Muscle layer of colon (tissue), 2 donors: ENCODE results near the gene GTF2A1.
"Not testable (repeated sequence)": the region's sequence is repeated elsewhere in the genome, so short reads cannot be mapped to it uniquely, and the experiment has no call there.

Experiments
- H3K27ac ChIP-seq: one replicate; pipeline ENCODE4 v1.7.0; 2013; ENCODE audit warnings: low read depth, mild to moderate bottlenecking, low read length, moderate library complexity
- H3K27me3 ChIP-seq, 2 donors: one replicate each; pipeline ENCODE4 v1.7.0; 2013; ENCODE audit warnings: low read length in 2 of 2, mild to moderate bottlenecking in 2 of 2; ENCODE audit not compliant: insufficient read depth in 2 of 2, control insufficient read depth in 1 of 2
- H3K36me3 ChIP-seq: one replicate; pipeline ENCODE4 v1.7.0; 2013; ENCODE audit warnings: mild to moderate bottlenecking, low read length; ENCODE audit not compliant: insufficient read depth
- H3K4me1 ChIP-seq: one replicate; pipeline ENCODE4 v1.7.0; 2013; ENCODE audit warnings: mild to moderate bottlenecking, low read length; ENCODE audit not compliant: insufficient read depth
- H3K4me3 ChIP-seq, 2 donors: one replicate each; pipeline ENCODE4 v1.7.0; 2013; ENCODE audit warnings: low read length in 2 of 2, low read depth in 1 of 2, mild to moderate bottlenecking in 1 of 2, moderate library complexity in 1 of 2
- H3K9ac ChIP-seq: one replicate; pipeline ENCODE4 v1.7.0; 2013; ENCODE audit warnings: low read length
- H3K9me3 ChIP-seq: one replicate; pipeline ENCODE4 v1.7.0; 2013; ENCODE audit warnings: mild to moderate bottlenecking, low read length
- donor health status: abdominal sarcoma.
- donor health status: Adenocarcinoma of cecum.

Gene GTF2A1

DNA sequence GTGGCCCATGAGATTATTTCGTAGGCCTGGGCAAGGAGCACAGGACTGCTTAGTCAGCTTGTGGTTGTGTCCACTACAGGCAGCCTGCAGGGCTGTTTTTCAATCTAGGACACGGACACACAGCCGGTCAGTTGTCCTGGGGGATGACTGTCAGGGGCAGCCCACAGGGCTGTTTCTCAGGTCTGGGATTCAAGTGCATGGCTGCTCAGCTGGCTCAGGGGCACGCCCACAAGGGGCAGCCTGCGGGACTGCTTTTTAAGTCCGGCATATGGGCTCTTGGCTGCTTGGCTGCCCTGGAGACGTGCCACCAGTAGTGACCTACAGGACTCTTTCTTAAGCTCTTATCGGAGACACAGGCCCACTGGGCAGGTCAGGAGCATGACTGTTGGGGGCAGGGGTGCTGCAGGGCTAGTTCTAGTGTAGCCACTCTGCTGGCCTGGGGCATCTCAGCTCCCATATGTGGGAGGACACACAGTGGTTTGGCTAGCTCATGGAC is 26.6 kb upstream of the GTF2A1 start:
- H3K4me1 ChIP-seq = no peaks in the 10 kb centered on the region
- no peak overlapping the region for H3K9ac ChIP-seq
- H3K4me3 ChIP-seq = no peak overlapping the region
- no peaks in the 10 kb centered on the region for H3K36me3 ChIP-seq
- no peaks in the 10 kb centered on the region for H3K27me3 ChIP-seq
- no peaks in the 10 kb centered on the region for H3K9me3 ChIP-seq
- H3K27ac ChIP-seq = no peak overlapping the region

DNA sequence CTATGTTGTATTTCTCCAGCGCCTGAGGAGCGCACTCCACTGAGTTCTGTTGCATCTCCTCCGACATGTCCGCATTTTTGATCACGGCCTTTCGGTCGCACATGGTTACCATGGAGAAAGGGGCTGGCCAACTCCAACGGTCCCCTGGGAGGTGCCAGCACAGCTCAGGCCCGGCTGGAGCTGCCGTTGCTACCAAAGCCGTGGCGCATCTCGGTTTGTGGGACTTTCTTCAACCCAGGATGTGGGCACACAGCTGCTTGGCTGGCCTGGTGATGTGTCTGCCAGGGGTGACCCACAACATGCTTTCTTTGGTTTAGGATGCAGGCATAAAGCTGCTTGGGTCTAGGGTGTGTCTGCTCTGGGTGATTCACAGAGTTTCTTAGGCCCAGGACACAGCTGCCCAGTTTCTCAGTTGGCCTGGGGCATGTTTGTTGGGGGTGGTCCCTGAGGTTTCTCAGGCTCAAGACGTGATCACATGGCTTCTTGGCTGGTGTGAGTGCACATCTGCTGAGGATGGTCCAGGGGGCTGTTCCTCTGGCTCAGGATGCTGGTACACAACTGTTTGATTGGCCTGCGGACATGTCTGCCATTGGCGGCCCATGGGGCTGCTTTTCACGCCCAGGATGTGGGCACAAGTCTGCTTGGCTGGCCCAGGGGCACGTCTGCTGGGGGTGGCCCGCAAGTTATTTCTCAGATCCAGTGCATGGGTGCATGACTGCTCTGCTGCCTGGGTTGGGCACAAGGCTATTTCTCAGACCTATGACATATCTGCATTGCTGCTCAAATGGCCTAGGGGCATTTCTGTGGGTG is 25.9 kb upstream of the GTF2A1 start:
- Histone ChIP-seq H3K9ac (no peak overlapping the region), H3K4me3 (no peak overlapping the region), H3K27ac (no peak overlapping the region)

DNA sequence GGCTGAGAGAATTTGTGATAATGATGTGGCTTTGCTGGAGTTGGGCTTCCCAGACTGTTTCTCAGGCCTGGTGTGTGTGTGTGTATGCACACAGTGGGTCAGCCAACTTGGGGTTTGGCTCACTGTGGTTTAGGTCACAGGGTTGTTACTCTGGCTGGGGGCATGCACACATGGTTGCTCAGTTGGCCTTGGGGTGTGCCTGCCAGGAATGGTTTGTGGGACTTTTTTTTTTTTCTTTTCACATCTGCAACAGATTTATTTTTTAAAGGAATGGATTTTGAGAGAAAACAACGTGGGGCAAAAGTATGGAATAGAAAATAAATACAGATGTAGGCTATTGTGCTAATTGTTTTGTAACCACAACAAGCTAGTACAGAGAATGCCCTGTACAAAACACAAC is 25.0 kb upstream of the GTF2A1 start:
- Histone ChIP-seq H3K4me3 (no peak overlapping the region), H3K36me3 (no peaks in the 10 kb centered on the region), H3K9ac (no peak overlapping the region), H3K27me3 (no peaks in the 10 kb centered on the region), H3K4me1 (no peaks in the 10 kb centered on the region), H3K9me3 (no peaks in the 10 kb centered on the region), H3K27ac (no peak overlapping the region)

More for the DNA sequence above, 25.9 kb upstream of the GTF2A1 start:
- Histone ChIP-seq H3K36me3 (no peaks in the 10 kb centered on the region), H3K9me3 (no peaks in the 10 kb centered on the region), H3K4me1 (no peaks in the 10 kb centered on the region), H3K27me3 (no peaks in the 10 kb centered on the region)

DNA sequence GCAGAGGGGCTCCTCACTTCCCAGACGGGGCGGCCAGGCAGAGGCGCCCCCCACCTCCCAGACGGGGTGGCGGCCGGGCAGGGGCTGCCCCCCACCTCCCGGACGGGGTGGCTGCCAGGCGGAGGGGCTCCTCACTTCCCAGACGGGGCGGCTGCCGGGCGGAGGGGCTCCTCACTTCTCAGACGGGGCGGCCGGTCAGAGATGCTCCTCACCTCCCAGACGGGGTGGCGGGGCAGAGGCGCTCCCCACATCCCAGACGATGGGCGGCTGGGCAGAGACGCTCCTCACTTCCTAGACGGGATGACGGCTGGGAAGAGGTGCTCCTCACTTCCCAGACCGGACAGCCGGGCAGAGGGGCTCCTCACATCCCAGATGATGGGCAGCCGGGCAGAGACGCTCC is 23.7 kb upstream of the GTF2A1 start:
- not testable (repeated sequence) for H3K4me3 ChIP-seq, H3K4me1 ChIP-seq, H3K9ac ChIP-seq, H3K27ac ChIP-seq, H3K36me3 ChIP-seq, H3K27me3 ChIP-seq, H3K9me3 ChIP-seq

DNA sequence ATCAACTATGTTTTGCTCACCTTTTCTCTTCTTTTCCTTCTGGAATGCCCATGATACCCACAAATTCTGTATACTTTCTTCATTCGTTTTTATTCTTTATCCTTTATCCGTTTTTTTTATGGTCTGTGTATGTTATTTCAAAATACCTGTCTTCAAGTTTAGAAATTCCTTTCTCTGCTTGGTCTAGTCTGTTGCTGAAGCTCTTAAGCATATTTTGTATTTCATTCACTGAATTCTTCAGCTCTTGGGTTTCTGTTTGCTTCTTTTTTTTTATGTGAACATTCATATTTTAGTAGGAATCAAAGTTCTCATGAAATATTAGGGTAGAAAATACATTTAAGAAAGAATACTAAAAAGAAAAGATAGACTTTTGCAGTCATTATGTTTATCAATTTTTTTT is 22.7 kb upstream of the GTF2A1 start:
- H3K36me3 ChIP-seq = no peaks in the 10 kb centered on the region
- H3K9me3 ChIP-seq = no peaks in the 10 kb centered on the region
- H3K27me3 ChIP-seq = no peaks in the 10 kb centered on the region

DNA sequence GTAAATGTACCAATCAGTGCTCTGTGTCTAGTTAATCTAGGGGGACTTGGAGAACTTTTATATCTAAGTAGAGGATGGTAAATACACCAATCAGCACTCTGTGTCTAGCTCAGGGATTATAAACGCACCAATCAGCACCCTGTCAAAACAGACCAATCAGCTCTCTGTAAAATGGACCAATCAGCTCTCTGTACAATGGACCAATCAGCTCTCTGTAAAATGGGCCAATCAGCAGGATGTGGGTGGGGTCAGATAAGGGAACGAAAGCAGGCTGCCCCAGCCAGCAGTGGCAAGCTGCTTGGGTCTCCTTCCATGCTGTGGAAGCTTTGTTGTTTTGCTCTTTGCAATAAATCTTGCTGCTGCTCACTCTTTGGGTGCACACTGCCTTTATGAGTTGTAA is 16.1 kb upstream of the GTF2A1 start:
- H3K9ac ChIP-seq, H3K27ac ChIP-seq, H3K36me3 ChIP-seq, H3K4me1 ChIP-seq, H3K4me3 ChIP-seq, H3K27me3 ChIP-seq, H3K9me3 ChIP-seq: not testable (repeated sequence)

More for the DNA sequence above, 22.7 kb upstream of the GTF2A1 start:
- no peaks in the 10 kb centered on the region for H3K4me1 ChIP-seq
- no peak overlapping the region for H3K4me3 ChIP-seq
- H3K9ac ChIP-seq = no peak overlapping the region
- H3K27ac ChIP-seq = no peak overlapping the region

DNA sequence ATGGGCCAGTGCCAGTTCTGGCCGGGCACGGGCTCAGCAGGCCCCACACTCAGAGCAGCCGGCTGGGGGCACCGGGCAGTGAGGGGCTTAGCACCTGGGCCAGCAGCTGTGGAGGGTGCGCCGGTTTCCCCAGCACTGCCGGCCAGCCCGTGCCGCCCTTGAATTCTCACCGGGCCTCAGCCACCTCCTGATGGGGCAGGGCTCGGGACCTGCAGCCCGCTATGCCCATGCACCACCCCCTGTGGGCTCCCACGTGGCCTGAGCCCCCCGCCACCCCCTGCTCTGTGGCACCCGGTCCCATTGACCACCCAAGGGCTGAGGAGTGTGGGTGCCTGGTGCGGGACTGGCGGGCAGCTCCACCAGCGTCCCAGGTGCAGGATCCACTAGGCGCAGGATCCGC is 15.4 kb upstream of the GTF2A1 start:
- H3K9me3 ChIP-seq = no peaks in the 10 kb centered on the region
- no peaks in the 10 kb centered on the region for H3K36me3 ChIP-seq
- no peaks in the 10 kb centered on the region for H3K4me1 ChIP-seq
- H3K27me3 ChIP-seq = no peaks in the 10 kb centered on the region
- H3K4me3 ChIP-seq = no peak overlapping the region
- no peak overlapping the region for H3K9ac ChIP-seq
- no peak overlapping the region for H3K27ac ChIP-seq

DNA sequence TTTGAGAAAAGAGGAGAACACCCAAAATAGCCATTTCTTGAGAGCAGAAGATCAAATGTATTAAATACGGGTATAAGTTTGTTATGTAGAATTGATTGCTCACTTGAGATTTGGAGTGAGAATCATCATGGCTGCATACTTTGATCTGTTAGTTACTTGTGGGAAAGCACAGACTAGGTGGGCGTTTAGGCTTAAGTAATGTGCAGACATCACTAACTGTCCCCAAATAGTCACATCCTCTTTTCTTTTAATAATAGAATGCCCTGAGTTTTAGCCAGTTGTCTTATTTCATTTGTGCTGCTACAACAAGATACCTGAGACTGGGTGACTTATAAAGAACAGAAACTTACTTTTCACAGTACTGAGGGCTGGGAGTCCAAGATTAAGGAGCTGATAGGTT is 14.3 kb upstream of the GTF2A1 start:
- Histone ChIP-seq H3K27ac (no peak overlapping the region), H3K4me1 (no peaks in the 10 kb centered on the region), H3K4me3 (no peak overlapping the region), H3K9me3 (no peaks in the 10 kb centered on the region), H3K36me3 (no peaks in the 10 kb centered on the region), H3K27me3 (no peaks in the 10 kb centered on the region), H3K9ac (no peak overlapping the region)

DNA sequence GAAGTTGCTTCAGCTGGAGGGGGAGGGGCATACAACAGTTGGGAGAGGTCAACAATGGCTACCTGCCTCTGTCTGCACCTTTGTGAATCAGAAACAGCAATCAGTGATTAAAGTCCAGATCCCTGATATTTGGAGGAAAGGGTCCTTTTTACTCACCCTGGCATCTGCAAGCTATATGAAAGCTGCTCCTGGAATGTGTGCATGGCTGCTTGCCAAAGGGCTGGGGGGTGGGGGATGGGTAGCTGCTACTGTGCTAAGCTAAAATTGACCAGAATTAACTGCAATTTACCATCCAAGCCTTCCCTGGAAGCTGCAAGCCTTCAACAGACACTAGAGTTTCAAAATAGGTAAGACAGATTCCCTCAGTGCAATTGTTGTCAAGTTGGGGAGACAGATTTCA is 13.5 kb upstream of the GTF2A1 start:
- no peak overlapping the region for H3K9ac ChIP-seq
- no peak overlapping the region for H3K4me3 ChIP-seq

DNA sequence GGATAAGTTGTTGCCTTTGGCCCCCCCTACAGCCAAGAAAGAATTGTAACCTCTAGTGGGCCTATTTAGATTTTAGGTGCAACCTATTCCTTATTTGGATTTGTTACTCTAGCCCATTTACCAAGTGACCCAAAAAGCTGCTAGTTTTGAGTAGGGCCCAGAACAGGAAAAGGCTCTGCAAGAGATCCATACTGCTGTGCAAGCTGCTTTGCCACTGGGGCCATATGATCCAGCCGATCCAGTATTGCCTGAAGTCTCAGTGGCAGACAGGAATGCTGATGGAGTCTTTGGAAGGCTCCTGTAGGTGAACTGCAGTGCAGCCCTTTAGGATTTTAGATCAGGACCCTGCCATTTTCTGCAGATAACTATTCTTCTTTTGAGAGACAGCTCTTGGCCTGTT is 12.9 kb upstream of the GTF2A1 start:
- Histone ChIP-seq H3K36me3 (no peaks in the 10 kb centered on the region), H3K4me1 (no peaks in the 10 kb centered on the region), H3K27me3 (no peaks in the 10 kb centered on the region), H3K9me3 (no peaks in the 10 kb centered on the region), H3K4me3 (no peak overlapping the region), H3K27ac (no peak overlapping the region), H3K9ac (no peak overlapping the region)

More for the DNA sequence above, 13.5 kb upstream of the GTF2A1 start:
- Histone ChIP-seq H3K4me1 (no peaks in the 10 kb centered on the region), H3K36me3 (no peaks in the 10 kb centered on the region), H3K27ac (no peak overlapping the region), H3K27me3 (no peaks in the 10 kb centered on the region), H3K9me3 (no peaks in the 10 kb centered on the region)

DNA sequence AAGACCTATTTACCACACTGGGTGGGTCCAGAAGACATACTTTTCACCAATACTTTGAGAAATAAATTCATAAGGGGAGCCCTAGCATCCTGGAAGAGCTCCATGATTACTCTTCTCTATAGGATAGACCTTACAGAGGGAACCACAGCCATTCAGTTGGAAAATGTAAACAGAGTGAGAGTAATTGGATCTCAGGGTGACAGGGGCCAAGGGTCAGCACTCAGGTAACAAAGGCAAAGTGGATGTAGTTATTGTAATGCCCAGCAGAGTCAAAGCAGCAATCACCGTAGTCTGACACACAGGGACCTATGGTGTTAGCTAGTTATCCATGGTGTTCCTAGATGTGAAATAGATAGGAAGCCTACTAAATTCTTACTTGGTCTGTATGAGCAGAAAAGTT is 10.8 kb upstream of the GTF2A1 start:
- H3K4me3 ChIP-seq = no peak overlapping the region
- no peak overlapping the region for H3K27ac ChIP-seq
- H3K9ac ChIP-seq = no peak overlapping the region
- no peaks in the 10 kb centered on the region for H3K36me3 ChIP-seq
- no peaks in the 10 kb centered on the region for H3K27me3 ChIP-seq
- H3K4me1 ChIP-seq = no peaks in the 10 kb centered on the region
- no peaks in the 10 kb centered on the region for H3K9me3 ChIP-seq

DNA sequence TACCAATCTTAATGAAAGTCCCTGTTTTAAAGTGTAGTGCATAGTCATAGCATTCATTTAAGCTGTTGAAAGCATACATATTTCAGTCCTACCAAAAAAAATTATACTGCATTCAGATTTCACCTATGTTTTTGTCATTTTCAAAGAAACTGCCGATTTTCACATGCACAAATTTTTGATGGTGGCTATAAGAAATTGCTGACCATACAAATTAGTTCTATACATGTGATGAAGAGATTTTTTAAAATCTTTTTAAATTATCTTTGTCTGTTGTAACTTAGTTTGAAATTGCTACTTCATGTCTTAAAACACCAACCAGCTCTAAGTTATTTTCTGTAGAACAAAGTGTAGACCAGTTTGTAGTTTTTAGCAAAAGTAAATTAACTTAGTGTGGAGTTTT is 3.5 kb upstream of the GTF2A1 start:
- no peak overlapping the region for H3K9ac ChIP-seq
- no peak overlapping the region for H3K27ac ChIP-seq

More for the DNA sequence above, 3.5 kb upstream of the GTF2A1 start:
- H3K9me3 ChIP-seq = no peaks in the 10 kb centered on the region
- peaks cover 8% of the 10 kb centered on the region for H3K4me1 ChIP-seq
- H3K36me3 ChIP-seq = no peaks in the 10 kb centered on the region
- no peaks in the 10 kb centered on the region for H3K27me3 ChIP-seq
- no peak overlapping the region for H3K4me3 ChIP-seq
